HepG2 (cell line): Measurements from ENCODE around the gene POC1B. TPM values are rescaled to one million over a fixed set of nuclear protein-coding genes. Genes with fewer than 3 reads are reported as not detected.

Experiments
- AFF4 ChIP-seq: sonication (generic); formaldehyde crosslinking; IDR thresholded peaks from 2 replicates; pipeline ENCODE4 v1.4.0; 2020; ENCODE audit warnings: missing genetic modification reagents
- CAMTA2 ChIP-seq: sonication (generic); formaldehyde crosslinking; IDR thresholded peaks from 2 replicates; pipeline ENCODE4 v1.4.0; 2020; ENCODE audit warnings: mild to moderate bottlenecking, missing genetic modification reagents, borderline replicate concordance
- DZIP1 ChIP-seq: sonication (generic); formaldehyde crosslinking; IDR thresholded peaks from 2 replicates; pipeline ENCODE4 v1.5.0; 2020; ENCODE audit warnings: mild to moderate bottlenecking, missing genetic modification reagents
- FOSL1 ChIP-seq: sonication (generic); formaldehyde crosslinking; IDR thresholded peaks from 2 replicates; pipeline ENCODE4 v1.9.0; 2021; ENCODE audit warnings: missing genetic modification reagents, borderline replicate concordance
- HDAC1 ChIP-seq: sonication (generic); formaldehyde crosslinking; IDR thresholded peaks from 2 replicates; pipeline ENCODE4 v1.5.1; 2020; ENCODE audit warnings: mild to moderate bottlenecking, missing genetic modification reagents
- HOXA9 ChIP-seq: sonication (generic); formaldehyde crosslinking; IDR thresholded peaks from 2 replicates; pipeline ENCODE4 v1.8.1; 2022; ENCODE audit warnings: missing genetic modification reagents, mild to moderate bottlenecking, moderate library complexity, borderline replicate concordance
- MATR3 ChIP-seq: sonication (generic); formaldehyde crosslinking; IDR thresholded peaks from 2 replicates; pipeline ENCODE4 v1.4.0; 2020; ENCODE audit warnings: missing genetic modification reagents
- MBD4 ChIP-seq: IDR thresholded peaks from 2 replicates; pipeline ENCODE4 v1.6.1; 2012; ENCODE audit warnings: low read length, inconsistent platforms, borderline replicate concordance
- MBNL3 ChIP-seq: fragments of 250-450 bp; sonication (Bioruptor Pico); conservative IDR thresholded peaks from 2 replicates; pipeline ENCODE4 v1.8.0; 2022; ENCODE audit warnings: mild to moderate bottlenecking, inconsistent platforms
- MEIS2 ChIP-seq: sonication (generic); formaldehyde crosslinking; IDR thresholded peaks from 2 replicates; pipeline ENCODE4 v1.9.0; 2021; ENCODE audit warnings: mild to moderate bottlenecking, missing genetic modification reagents
- PHF5A ChIP-seq: IDR thresholded peaks from one replicate; pipeline ENCODE4 v1.6.1; 2018; ENCODE audit warnings: low read depth, missing genetic modification reagents; ENCODE audit not compliant: unreplicated experiment
- PREB ChIP-seq: sonication (generic); formaldehyde crosslinking; IDR thresholded peaks from 2 replicates; pipeline ENCODE4 v1.4.0; 2020; ENCODE audit warnings: missing genetic modification reagents
- RAD51 ChIP-seq: fragments of 450-650 bp; IDR thresholded peaks from 2 replicates; pipeline ENCODE4 v1.6.1; 2016; ENCODE audit warnings: borderline replicate concordance
- RFXANK ChIP-seq: IDR thresholded peaks from 2 replicates; pipeline ENCODE4 v1.6.1; 2016
- SIN3A ChIP-seq: IDR thresholded peaks from 2 replicates; pipeline ENCODE4 v1.6.1; 2011; ENCODE audit warnings: low read depth, mild to moderate bottlenecking, control low read depth, low read length, borderline replicate concordance
- SOX5 ChIP-seq: IDR thresholded peaks from 2 replicates; pipeline ENCODE4 v1.6.1; 2016; ENCODE audit warnings: borderline replicate concordance
- SRF ChIP-seq: IDR thresholded peaks from 2 replicates; pipeline ENCODE4 v1.6.1; 2011; ENCODE audit warnings: mild to moderate bottlenecking, low read depth, low read length, moderate library complexity
- TFAP4 ChIP-seq: sonication (generic); IDR thresholded peaks from 2 replicates; pipeline ENCODE4 v1.6.1; 2016; ENCODE audit warnings: low read depth, borderline replicate concordance
- ZNF180 ChIP-seq: sonication (generic); formaldehyde crosslinking; IDR thresholded peaks from 2 replicates; pipeline ENCODE4 v1.4.0; 2020; ENCODE audit warnings: low read depth, missing genetic modification reagents, borderline replicate concordance
- ZNF337 ChIP-seq: sonication (generic); formaldehyde crosslinking; IDR thresholded peaks from 2 replicates; pipeline ENCODE4 v1.5.1; 2020; ENCODE audit warnings: missing genetic modification reagents, low read depth, mild to moderate bottlenecking, borderline replicate concordance
- ZNF772 ChIP-seq: sonication (generic); formaldehyde crosslinking; IDR thresholded peaks from 2 replicates; pipeline ENCODE4 v1.5.0; 2020; ENCODE audit warnings: mild to moderate bottlenecking, missing genetic modification reagents
- polyA plus RNA-seq, 8 experiments: library from polyadenylated mRNA; depleted of rRNA in 3 of 8; stranded (reverse) in 7 of 8; unstranded in 1 of 8; fragments of >200 nt; fragmentation: Illumina TruSeq in 4 of 8; extraction: Trizol in 4 of 8; gene quantifications; 2 replicates each; pipeline versions ENCODE4 v1.2.1 to v1.2.3, GENCODE V29; 2011 to 2016; ENCODE audit warnings: low read depth in 4 of 8, missing spikeins in 1 of 8, mixed read lengths in 1 of 8; ENCODE audit not compliant: insufficient read depth in 1 of 8
- total RNA-seq, 5 experiments: library from RNA; depleted of rRNA; stranded (reverse); fragments of >200 nt; fragmentation: Illumina TruSeq; extraction: Trizol; gene quantifications; 2 replicates each; pipeline ENCODE4 v1.2.3, GENCODE V29; 2016; ENCODE audit warnings: low read depth in 1 of 5

POC1B gene
- total and polyA plus RNA-seq, 2 of the 13 experiments (the other 11 are each of a cell fraction or from before 2014, with no cell fraction given) = 9.3 to 11.0 TPM

GRCh38 chr12:89525824-89526770 is at the start of gene POC1B (continued):
- TF ChIP-seq ZNF772 (CRISPR knock-in tag) (no peak), SIN3A (peak; percentile 92), DZIP1 (CRISPR knock-in tag) (no peak), MBD4 (no peak), ZNF180 (CRISPR knock-in tag) (no peak; the same call in 1 of the 2 replicates), TFAP4 (peak; percentile 88; the same call in 1 of the 2 replicates), MATR3 (CRISPR knock-in tag) (no peak), SRF (peak; percentile 76), SOX5 (CRISPR knock-in tag) (no peak), CAMTA2 (CRISPR knock-in tag) (no peak), MBNL3 (CRISPR knock-in tag) (no peak), RFXANK (CRISPR knock-in tag) (no peak), RAD51 (no peak), AFF4 (no peak), MEIS2 (CRISPR knock-in tag) (no peak; the same call in 1 of the 2 replicates), PREB (CRISPR knock-in tag) (no peak), PHF5A (CRISPR knock-in tag) (peak; percentile 68), HDAC1 (CRISPR knock-in tag) (peak; percentile 91), FOSL1 (CRISPR knock-in tag) (no peak), ZNF337 (CRISPR knock-in tag) (no peak), HOXA9 (CRISPR knock-in tag) (peak; percentile 82; the same call in 1 of the 2 replicates)
